B cell (primary cell): ENCODE data around the gene GHR. TPM values are rescaled to one million over a fixed set of nuclear protein-coding genes. Genes with fewer than 3 reads are reported as not detected.

ENCODE experiments used
- ATAC-seq: fragments of 200-7000 bp; cut with Tn5 transposase; one replicate; pipeline ENCODE4 v1.10.0; 2021; ENCODE audit warnings: low read depth, mild to moderate bottlenecking, moderate number of reproducible peaks, moderate library complexity
- CTCF ChIA-PET: fragments of 350-600 bp; sonication (Branson Sonifier 250); formaldehyde crosslinking; loops from one replicate; lab custom pipeline; 2021; ENCODE audit warnings: antibody characterized with exemption, inconsistent platforms; lab: Charles Lee
- POLR2A ChIA-PET: fragments of 350-600 bp; sonication (Branson Sonifier 250); formaldehyde crosslinking; loops from one replicate; lab custom pipeline; 2021; ENCODE audit warnings: antibody characterized with exemption; lab: Charles Lee
- DNase-seq: peaks from one replicate; pipeline ENCODE4 v3.0.0; 2013
- H2AFZ ChIP-seq: 2 replicates; pipeline ENCODE4 v1.6.1; 2012; ENCODE audit warnings: mild to moderate bottlenecking, low read depth, low read length; ENCODE audit not compliant: insufficient read depth, poor library complexity, severe bottlenecking
- H3K27ac ChIP-seq, 2 donors: 1 replicate in 1 of 2; 2 replicates in 1 of 2; pipeline ENCODE4 v1.5.1; 2012 to 2013; ENCODE audit warnings: low read length in 2 of 2, mild to moderate bottlenecking in 2 of 2, moderate library complexity in 1 of 2
- H3K27me3 ChIP-seq, 4 experiments: fragments of 200-600 bp in 1 of 4; sonication (generic) in 1 of 4; replicated peaks in 1 of 4; 1 replicate in 2 of 4; 2 replicates in 2 of 4; pipeline versions ENCODE4 v1.6.1 to v1.7.0; 2013 to 2016; ENCODE audit warnings: low read length in 3 of 4, mild to moderate bottlenecking in 2 of 4, mixed read lengths in 1 of 4, moderate library complexity in 1 of 4; ENCODE audit not compliant: insufficient read depth in 4 of 4, control insufficient read depth in 3 of 4; ENCODE audit errors: control extremely low read depth in 1 of 4
- H3K36me3 ChIP-seq, 2 experiments: replicated peaks in 1 of 2; 1 replicate in 1 of 2; 2 replicates in 1 of 2; pipeline versions ENCODE4 v1.6.1 to v1.7.1; 2013; ENCODE audit warnings: low read length in 1 of 2; ENCODE audit not compliant: insufficient read depth in 2 of 2, control insufficient read depth in 1 of 2; ENCODE audit errors: control extremely low read depth in 1 of 2, extremely low read depth in 1 of 2
- H3K4me1 ChIP-seq, 2 donors: fragments of 200-600 bp in 1 of 2; sonication (generic) in 1 of 2; 1 replicate in 1 of 2; 2 replicates in 1 of 2; pipeline versions ENCODE4 v1.5.1 to v1.6.1; 2013 to 2017; ENCODE audit warnings: low read length in 2 of 2; ENCODE audit not compliant: control insufficient read depth in 2 of 2, insufficient read depth in 2 of 2
- H3K4me2 ChIP-seq: replicated peaks from 2 replicates; pipeline ENCODE3; 2012; ENCODE audit warnings: mild to moderate bottlenecking, low read depth, low read length; ENCODE audit not compliant: poor library complexity, severe bottlenecking
- H3K4me3 ChIP-seq, 5 experiments: fragments of 200-600 bp in 1 of 5; sonication (generic) in 1 of 5; 1 replicate in 3 of 5; 2 replicates in 2 of 5; pipeline versions ENCODE4 v1.5.1 to v1.7.0; 2011 to 2016; ENCODE audit warnings: low read length in 4 of 5, mild to moderate bottlenecking in 4 of 5, low read depth in 2 of 5, control low read depth in 1 of 5, moderate library complexity in 1 of 5; ENCODE audit not compliant: insufficient read depth in 1 of 5; ENCODE audit errors: control extremely low read depth in 1 of 5, extremely low read depth in 1 of 5
- H3K79me2 ChIP-seq: fragments of 200-600 bp; sonication (generic); one replicate; pipeline ENCODE4 v1.6.0; 2016; ENCODE audit warnings: low read length; ENCODE audit not compliant: control insufficient read depth, insufficient read depth
- H3K9ac ChIP-seq: fragments of 200-600 bp; sonication (generic); 2 replicates; pipeline ENCODE4 v1.6.1; 2017; ENCODE audit warnings: mild to moderate bottlenecking, low read length, moderate library complexity
- H3K9me3 ChIP-seq, 3 donors: one replicate each; pipeline versions ENCODE4 v1.6.1 to v1.7.1; 2013; ENCODE audit warnings: low read length in 2 of 3; ENCODE audit not compliant: control insufficient read depth in 2 of 3, insufficient read depth in 1 of 3; ENCODE audit errors: control extremely low read depth in 1 of 3
- H4K20me1 ChIP-seq: 2 replicates; pipeline ENCODE4 v1.6.0; 2012; ENCODE audit warnings: mild to moderate bottlenecking, low read length; ENCODE audit not compliant: insufficient read depth, control insufficient read depth, poor library complexity, severe bottlenecking
- H3K27ac Mint-ChIP-seq: one replicate; pipeline ENCODE4 v1.8.0; 2021; ENCODE audit warnings: mixed read lengths
- H3K27me3 Mint-ChIP-seq: one replicate; pipeline ENCODE4 v1.8.0; 2021; ENCODE audit warnings: mixed read lengths
- H3K4me1 Mint-ChIP-seq: one replicate; pipeline ENCODE4 v1.8.0; 2021; ENCODE audit warnings: mixed read lengths
- H3K4me3 Mint-ChIP-seq: one replicate; pipeline ENCODE4 v1.8.0; 2021; ENCODE audit warnings: mixed read lengths
- H3K9me3 Mint-ChIP-seq: one replicate; pipeline ENCODE4 v1.8.0; 2022; ENCODE audit warnings: mixed read lengths; ENCODE audit not compliant: insufficient read depth
- EZH2 ChIP-seq: IDR thresholded peaks from 2 replicates; pipeline ENCODE4 v1.6.1; 2012; ENCODE audit warnings: borderline replicate concordance, low read depth, mild to moderate bottlenecking, moderate library complexity, low read length; ENCODE audit not compliant: insufficient read depth, poor library complexity, severe bottlenecking
- WGBS: methylation state at CpG from one replicate; pipeline ENCODE4 v1.1.5; 2013; ENCODE audit warnings: missing lambda C conversion rate; ENCODE audit not compliant: insufficient coverage; 5-methylcytosine and 5-hydroxymethylcytosine counted together
- intact Hi-C: fragments of 100-400 bp; cut with micrococcal nuclease; formaldehyde crosslinking; loops from one replicate; pipeline ENCODE4 v1.10.0; 2022
- polyA plus RNA-seq: library from polyadenylated mRNA; depleted of rRNA; stranded (reverse); fragments of >200 nt; gene quantifications from 2 replicates; pipeline ENCODE4 v1.2.3, GENCODE V29; 2012
- total RNA-seq, 2 donors: library from RNA; stranded (reverse); fragments of 120-200 nt in 1 of 2; gene quantifications; 1 replicate in 1 of 2; 2 replicates in 1 of 2; pipeline versions ENCODE4 v1.2.3 to v1.2.4, GENCODE V29; 2013 to 2022
- TF ChIP-seq, protein P1 (sequence below): fragments of 200-600 bp; IDR thresholded peaks from one replicate; pipeline ENCODE4 v1.8.0; 2022; ENCODE audit warnings: antibody characterized with exemption, mild to moderate bottlenecking

Gene GHR
- total and polyA plus RNA-seq, 2 donors (not counting 1 experiment from before 2014, with no cell fraction given): not detected

DNA sequence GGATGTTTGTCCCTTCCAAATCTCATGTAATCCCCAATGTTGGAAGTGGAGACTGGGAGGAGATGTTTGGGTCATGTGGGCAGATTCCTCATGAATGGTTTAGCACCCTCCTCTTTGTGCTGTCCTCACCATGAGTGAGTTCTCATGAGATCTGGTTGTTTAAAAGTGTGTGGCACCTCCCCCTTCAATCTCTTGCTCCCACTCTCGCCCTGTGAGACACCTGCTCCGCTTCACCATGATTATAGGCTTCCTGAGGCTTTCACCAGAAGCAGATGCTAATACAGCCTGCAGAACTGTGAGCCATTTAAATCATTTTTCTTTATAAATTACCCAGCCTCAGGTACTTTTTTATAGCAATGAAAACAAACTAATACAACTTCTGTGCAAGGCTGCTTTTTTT lies 206.0 kb downstream of the GHR start:
- peaks cover 0 to 6% (median 0%) of the 10 kb centered on the region in 3 donors for H3K9me3 ChIP-seq
- Mint-ChIP-seq H3K27ac (no peak overlapping the region), H3K4me1 (peaks cover 16% of the 10 kb centered on the region), H3K4me3 (no peak overlapping the region), H3K9me3 (no peaks in the 10 kb centered on the region), H3K27me3 (no peaks in the 10 kb centered on the region)
- ChIA-PET POLR2A (no interaction called here), CTCF (no interaction called here)
- H2AFZ ChIP-seq: no peak overlapping the region
- DNase-seq (no peak), ATAC-seq (no peak)
- H3K9ac ChIP-seq: no peak overlapping the region
- H3K27me3 ChIP-seq: no peaks in the 10 kb centered on the region
- H3K4me2 ChIP-seq: no peak overlapping the region
- peaks cover 3% of the 10 kb centered on the region in 2 donors for H3K4me1 ChIP-seq
- no peak overlapping the region for H3K27ac ChIP-seq
- 100% methylated on average over 2 of the region's 2 CpGs for WGBS
- no peaks in the 10 kb centered on the region for H3K79me2 ChIP-seq
- TF ChIP-seq EZH2: no peak
- TF ChIP-seq, protein P1, sequence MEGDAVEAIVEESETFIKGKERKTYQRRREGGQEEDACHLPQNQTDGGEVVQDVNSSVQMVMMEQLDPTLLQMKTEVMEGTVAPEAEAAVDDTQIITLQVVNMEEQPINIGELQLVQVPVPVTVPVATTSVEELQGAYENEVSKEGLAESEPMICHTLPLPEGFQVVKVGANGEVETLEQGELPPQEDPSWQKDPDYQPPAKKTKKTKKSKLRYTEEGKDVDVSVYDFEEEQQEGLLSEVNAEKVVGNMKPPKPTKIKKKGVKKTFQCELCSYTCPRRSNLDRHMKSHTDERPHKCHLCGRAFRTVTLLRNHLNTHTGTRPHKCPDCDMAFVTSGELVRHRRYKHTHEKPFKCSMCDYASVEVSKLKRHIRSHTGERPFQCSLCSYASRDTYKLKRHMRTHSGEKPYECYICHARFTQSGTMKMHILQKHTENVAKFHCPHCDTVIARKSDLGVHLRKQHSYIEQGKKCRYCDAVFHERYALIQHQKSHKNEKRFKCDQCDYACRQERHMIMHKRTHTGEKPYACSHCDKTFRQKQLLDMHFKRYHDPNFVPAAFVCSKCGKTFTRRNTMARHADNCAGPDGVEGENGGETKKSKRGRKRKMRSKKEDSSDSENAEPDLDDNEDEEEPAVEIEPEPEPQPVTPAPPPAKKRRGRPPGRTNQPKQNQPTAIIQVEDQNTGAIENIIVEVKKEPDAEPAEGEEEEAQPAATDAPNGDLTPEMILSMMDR: no peak
- intact Hi-C loops: no loop called here
- H3K36me3 ChIP-seq: no peaks in the 10 kb centered on the region
- H3K4me3 ChIP-seq: no peak overlapping the region
- H4K20me1 ChIP-seq: no peaks in the 10 kb centered on the region

- Mint-ChIP-seq H3K4me1 (peaks cover 14% of the 10 kb centered on the region), H3K4me3 (no peak overlapping the region), H3K9me3 (no peaks in the 10 kb centered on the region), H3K27ac (no peak overlapping the region), H3K27me3 (no peaks in the 10 kb centered on the region)
- Histone ChIP-seq H2AFZ (peak overlapping the region; percentile 31), H3K4me2 (no peak overlapping the region), H3K4me1 (peaks cover 0 to 3% of the 10 kb centered on the region in 2 donors), H3K27me3 (no peaks in the 10 kb centered on the region), H3K79me2 (no peaks in the 10 kb centered on the region), H3K36me3 (no peaks in the 10 kb centered on the region), H3K4me3 (no peak overlapping the region), H4K20me1 (no peaks in the 10 kb centered on the region), H3K9ac (no peak overlapping the region), H3K27ac (no peak overlapping the region), H3K9me3 (peaks cover 0 to 6% (median 0%) of the 10 kb centered on the region in 3 donors)
- POLR2A ChIA-PET: no interaction called here
- DNase-seq (no peak), ATAC-seq (no peak)
- intact Hi-C loops: no loop called here
- WGBS: 68% methylated on average over 2 of the region's 5 CpGs
- CTCF ChIA-PET: interaction anchor here (1.7 kb wide), 1 partner anchor 10 kb away, joined by 6 read pairs; no protein-coding TSS in a partner anchor
- TF ChIP-seq, protein P1: no peak
- no peak for TF ChIP-seq EZH2
These were observed 208.0 kb downstream of the GHR start for GRCh38 chr5:42631241-42631640.
